ENCODE measurements around the gene XPNPEP1.

XPNPEP1 gene

DNA sequence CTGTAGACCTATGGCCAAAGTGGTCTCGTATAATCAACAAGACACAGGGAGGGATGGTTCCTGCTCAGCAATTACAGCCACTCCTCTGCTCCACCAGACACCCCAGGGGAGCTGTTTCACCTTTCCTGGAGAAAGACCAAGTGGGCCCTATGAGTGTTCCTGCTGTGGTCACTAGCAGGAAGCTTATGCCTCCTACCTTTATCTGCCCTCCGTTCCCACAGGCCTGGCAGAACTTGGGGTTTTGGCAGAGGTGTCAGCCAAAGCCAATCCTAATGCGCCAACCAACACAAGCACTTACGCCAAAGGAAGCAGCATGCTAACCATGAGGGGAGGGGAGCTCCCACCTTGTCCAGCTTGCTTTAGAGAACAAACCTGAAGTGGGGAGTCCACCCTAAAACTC lies 31.2 kb downstream of the XPNPEP1 start:
- no peak for DNase-seq

DNA sequence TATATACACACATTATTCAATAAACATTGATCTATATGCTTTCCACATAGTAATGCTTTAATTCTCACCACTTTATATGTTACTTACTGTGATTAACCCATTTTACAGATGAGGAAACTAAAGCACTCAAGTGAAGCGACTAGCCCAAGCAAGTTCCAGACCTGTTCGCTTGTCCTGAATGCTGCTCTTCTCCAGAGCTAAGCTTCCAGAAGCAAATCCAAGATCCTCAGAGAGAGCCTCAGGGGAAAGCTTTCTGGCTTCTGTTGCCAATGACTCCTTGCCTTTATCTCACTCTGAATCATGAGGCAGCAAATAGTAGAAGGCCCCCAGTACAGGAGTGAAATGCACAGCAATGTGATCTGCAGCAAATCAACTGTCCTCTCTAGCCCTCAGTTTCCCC lies 32.2 kb downstream of the XPNPEP1 start:
- DNase-seq: no peak

DNA sequence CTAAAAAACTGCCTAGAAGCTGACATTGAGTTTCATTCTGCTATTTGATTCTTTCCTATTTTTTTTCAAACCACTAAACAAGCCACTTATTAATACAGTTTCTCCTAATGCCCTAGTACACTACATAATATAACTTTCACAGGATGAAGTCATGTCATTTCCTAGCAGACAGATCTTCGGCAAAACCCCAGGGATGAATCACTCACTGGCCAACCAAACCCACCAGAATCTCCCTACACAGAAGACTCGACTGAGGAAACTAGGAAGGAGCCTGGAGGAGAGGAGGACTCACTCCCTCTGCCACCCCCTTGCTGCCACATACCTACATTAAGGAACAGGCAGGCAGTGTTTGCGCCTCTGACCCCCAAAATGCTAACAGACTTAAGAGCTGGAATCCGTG lies 33.4 kb downstream of the XPNPEP1 start:
- DNase-seq: no peak

DNA sequence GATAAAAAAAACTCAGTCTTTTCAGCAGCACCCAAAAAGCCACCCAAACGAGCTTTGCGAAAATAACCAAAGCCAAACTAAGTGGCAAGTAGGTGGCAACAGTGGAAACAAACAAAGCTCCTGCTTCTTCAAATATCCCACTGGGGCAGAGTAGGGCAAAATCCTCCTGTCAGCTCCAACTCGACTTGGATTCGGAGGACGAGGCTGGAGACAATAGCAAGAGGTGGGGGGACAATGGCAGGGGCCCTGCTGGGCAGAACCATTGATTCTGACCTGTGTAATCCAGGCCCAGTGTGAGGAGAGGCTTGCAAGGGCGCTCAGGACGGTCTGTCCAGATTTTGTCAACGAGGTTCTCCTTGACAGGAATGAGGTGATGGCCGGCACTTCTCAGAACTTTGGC lies 35.5 kb downstream of the XPNPEP1 start:
- no peak for DNase-seq

DNA sequence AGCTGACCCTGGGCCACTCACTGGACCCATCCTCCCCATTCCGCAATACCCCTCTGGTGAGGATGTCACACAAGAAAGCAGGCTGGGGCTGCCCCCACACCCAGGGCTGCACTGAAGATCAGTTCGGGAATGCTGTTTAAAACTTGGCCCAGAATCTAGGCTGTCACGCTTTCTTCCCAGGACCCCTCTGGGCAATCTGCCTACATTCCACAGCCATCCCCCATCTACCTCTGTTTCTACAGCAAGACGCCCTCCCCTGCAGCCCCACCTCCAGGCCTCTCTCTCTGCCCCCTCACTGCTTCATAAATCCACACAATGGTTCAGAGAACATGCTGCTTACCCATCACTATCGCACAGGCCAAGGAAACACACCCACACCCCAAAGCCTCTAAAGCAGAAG lies 36.1 kb downstream of the XPNPEP1 start:
- no peak for DNase-seq

DNA sequence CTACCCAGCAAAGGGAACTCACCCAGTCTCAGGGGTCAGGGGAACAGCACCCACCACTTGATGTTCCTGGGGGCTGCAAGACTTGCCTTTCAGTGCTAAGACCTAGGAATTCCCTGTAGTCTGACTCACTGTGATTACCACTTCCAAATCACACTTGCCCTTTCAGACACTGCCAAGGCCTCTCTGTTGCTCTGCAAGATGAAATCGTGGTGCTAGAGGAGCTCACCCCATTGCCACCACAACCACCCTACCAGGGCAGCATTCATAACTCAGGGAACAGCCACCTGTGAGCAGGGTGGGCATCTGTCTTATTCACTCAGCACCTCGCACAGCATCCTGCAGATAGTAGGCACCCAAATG lies 36.5 kb downstream of the XPNPEP1 start:
- DNase-seq: no peak

DNA sequence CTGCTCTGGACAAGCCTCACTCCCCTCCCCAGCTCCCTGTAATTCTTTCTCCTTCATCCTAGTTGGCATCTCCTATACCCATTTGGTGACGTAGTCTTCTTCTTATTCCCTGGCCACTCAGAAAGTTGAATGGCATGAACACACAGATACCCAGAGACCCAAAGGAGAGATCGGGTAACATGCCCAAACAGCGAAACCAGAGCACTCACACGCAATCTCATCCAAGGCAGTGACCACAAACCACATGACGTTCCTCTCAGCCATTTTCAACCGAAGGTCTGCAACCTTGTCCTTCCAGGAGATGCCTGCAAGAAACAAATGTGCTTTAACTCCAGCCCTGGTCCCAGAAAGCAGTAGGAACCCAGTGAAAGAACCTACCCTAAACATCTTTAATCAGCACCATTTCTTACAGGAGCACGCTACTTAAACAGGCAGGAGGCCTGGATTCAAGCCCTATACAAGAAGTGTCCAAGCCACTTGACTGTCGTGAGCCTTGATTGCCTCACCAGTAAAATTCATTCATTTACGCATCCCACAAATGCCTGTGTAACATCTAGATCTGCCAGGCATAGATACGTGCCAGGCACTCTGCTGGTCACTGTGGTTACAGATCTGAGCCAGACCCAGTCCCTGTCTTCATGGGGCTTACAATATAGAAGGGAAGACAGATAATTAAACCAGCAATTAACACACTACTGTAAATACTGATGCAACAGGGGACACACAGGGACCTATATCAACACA lies 37.1 kb downstream of the XPNPEP1 start:
- DNase-seq: no peak

DNA sequence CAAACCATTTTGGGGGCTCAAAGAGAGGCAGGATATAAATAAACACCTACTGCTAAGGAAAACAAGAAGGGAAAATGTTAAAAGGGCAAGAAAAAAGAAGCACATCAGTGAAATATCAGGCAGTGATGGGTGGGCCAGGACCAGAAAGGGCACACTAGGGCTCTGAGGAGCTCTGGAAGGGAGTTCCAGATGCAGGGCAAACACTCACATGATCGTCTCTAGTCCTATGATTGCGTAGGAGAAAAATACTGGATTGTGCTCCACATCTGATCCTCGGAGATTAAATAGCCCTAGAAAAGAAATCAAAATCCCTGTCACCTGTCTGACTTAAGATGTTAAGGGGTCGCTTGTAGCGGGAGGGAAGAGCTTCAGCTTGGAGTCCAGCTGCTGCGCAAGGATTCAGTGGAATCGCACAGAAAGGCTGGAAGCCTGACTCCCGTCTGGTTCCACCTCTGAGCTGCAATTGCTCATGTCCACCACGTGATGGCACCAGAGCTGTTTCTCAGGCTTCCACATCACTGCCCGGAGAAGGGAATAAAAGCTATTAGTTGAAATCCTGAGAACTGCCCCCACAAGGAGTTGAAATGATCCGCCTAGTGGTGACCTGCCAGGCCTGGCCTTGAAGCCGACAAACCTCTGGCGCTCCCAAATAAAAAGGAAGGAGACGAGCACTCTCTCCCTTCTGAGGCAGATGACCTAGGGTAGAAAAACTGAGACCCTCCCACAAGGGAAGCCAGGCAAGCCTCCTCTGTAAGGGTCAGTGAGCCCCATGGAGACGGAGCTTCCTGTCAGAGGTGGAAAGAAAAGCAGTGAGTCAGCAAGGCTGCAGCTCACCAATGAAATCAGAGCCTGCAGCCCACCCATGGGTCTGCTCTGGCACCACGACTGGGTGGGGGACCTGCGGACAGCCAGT lies 39.2 kb downstream of the XPNPEP1 start:
- peak; percentile 40 for DNase-seq

DNA sequence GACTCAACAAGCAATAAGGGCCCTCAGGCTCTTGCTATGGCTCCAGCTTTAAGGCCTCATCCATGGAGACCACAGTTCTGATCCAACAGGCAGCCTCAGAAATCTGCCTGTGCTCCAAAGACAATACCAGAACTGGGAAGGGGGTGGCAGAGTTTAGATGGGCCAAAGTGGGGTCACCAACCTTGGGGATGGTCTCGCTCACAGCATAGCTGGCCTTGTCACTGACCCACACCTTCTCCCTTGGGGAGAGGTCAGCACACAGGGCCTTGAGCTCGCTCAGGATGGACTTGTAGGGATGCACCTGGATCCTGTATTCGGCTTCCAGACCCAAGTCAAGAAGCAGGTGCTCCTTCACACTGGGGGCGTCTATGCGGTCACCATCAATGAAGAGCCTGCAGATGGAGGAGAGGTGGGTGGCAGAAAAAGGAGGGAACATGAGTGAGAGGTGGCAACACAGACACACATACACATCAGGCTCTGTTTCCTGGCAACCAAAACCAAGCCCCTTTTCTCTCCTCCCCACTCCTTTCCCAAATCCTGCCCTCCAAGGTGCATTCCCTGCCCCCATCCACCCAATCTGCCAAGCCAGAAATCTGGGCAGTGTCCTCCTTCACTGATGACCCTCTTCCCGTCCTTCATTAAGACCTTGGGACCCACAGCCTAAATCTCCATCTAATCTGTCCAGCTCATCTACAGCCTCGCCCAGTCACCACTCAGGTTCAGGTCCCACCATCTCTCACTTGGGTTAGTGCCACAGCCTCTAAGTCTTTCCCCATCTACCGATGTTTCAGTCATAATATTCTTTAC lies 40.9 kb downstream of the XPNPEP1 start:
- no peak for DNase-seq

DNA sequence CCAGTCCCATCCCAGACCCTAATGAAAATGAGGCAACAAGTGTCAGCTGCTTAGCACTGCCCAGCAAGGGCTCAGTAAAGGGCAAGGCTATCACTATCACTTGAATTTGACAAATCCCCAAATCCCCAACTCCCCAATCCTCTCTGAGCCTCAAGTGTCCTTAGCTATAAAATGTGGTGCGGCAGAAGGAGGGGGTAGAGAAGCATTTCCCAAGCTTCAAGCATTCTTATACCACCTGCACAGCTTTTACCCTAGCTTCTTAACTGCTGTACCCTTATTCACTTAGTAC lies 41.6 kb downstream of the XPNPEP1 start:
- DNase-seq: no peak

DNA sequence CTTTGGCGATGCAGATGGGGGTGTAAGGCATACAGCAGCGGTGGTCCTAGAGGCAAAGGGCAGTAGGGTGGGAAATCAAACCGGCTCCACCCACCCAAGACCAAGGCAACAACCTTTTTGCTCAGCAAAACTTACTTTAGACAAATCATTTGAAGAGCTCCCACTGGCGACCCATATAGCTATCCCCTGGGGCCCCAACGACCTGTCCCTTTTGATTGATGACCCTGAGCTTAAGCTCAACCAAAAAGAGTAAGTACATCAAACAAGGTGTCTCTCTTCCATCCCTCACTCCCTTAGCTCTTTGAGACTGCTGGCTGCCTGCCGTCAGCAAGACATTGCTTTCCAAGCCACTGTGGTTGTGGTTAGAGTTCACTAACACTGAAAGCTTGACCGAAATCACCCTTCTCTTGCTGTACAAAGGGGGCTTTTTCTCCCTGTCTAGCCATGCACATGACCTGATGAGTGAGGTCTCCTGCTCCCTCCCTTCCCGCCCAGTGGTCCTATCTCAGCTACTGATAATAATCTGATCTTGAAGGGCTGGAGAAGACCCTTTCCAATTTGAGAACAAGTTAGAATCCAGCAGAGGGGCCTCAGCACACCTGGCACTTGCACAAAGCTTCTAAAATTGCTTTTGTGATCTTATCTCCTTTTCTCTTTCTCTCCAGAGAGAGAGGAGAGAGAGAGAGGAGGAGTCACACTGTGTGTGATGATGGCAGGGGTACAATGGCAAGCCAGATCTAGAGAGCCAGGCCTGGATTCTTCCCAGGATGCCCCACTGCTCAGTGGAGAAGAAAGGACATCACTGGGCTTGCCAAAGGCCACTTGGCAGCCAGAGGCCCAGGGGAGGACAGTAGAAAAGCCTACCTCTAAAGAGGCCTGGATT lies 42.2 kb downstream of the XPNPEP1 start:
- DNase-seq: no peak

DNA sequence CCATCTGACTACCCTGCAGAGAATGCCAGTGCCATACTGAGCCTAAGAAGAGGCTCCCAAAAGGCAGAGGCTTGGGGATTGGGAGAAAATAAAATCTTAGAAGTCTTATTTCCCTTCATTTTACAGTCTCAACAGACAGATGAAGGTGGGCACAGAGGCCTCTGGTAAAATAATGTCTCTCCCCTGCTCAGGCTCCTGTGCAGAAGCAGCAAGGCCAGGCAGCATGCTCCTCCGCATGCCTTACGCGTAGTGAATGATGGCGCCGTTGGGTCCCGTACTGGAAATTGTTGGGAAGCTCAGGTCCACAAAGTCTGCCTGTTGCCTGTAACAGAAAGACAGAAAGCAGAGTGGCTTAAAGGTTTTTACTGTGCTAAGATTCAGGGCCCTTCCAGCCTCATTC lies 45.8 kb downstream of the XPNPEP1 start:
- DNase-seq: no peak

DNA sequence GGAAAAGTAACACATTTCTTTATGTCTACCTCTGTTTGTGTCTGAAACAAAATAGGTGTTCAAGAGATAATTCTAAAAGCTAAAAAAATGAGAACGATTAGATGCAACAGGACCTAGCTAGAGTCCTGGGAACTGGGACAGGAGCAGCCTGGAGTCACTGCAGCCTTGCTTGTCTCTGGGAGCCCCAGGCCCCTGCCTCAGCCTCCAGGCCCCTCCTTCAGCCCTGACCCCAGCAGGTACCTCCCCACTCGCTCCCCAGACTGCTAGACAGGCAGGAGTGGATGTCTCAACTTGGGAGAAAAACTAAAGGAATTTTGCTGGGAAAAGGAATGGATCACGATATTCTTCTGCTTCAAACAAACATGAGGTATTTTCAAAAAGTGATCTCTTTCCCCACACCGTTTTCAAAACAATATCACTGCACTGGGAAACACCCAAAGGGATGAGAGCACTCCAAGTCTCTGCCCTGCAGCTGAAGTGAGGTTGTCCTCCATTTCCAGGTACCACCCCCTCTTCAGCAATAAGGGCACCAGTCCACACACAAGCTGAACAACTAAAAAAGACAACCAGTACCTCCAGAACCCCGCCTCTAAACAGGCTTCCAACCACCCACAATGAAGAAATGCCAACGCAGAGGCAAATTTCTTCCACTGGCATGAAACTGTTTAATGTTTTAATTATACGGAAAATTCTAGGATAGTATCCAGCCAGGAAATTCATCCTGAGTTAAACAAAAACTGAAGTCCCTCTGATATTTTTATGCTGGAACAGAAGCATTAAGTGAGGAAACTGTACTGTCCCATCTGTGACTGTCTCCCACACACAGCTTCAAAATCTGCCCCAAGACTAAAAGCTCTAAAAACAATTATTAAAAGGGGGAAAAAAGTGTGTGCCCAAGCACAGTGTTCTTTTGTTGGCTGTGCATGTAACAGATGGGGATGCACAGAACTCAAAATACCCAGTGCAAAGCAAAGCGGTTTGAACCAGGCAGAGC lies 47.2 kb downstream of the XPNPEP1 start:
- no peak for DNase-seq

DNA sequence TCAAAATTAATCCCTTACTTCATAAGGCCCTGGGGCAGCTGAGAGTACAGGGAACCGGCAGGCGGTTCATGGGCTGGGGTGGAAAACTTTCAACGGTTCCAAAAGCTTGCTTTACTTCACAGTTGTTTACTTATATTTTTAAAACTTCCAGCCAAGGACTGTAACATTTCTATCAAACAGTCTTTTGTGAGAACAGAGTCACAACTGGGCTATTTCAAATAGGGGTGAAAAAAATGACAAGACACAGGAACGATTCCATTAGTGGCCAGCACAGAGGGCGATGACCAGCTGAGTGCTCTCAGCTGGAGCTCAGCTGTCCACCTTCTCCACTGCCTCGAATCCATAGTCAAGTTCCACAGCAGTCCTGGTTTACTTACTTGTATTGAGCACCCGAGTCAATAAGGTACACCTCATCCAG lies 48.2 kb downstream of the XPNPEP1 start:
- no peak for DNase-seq

DNA sequence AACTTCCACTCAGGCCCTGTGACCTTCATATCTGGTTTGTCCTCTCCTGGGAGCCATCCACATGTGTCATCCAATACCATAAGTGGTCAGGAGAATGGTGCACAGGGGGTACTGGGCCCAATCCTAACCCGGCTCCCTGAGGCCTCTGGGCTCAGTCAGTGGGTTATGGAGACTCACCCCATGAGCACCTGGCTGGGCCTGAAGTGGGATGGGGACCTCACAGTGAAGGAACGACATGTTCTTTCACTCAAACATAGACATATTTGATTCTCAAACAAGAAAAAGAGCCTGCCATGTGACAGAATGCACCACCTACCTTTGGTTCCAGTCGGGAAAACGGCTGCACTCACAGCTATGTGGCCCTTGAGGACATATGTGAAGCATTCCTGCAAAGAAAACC lies 51.8 kb downstream of the XPNPEP1 start:
- DNase-seq: no peak

DNA sequence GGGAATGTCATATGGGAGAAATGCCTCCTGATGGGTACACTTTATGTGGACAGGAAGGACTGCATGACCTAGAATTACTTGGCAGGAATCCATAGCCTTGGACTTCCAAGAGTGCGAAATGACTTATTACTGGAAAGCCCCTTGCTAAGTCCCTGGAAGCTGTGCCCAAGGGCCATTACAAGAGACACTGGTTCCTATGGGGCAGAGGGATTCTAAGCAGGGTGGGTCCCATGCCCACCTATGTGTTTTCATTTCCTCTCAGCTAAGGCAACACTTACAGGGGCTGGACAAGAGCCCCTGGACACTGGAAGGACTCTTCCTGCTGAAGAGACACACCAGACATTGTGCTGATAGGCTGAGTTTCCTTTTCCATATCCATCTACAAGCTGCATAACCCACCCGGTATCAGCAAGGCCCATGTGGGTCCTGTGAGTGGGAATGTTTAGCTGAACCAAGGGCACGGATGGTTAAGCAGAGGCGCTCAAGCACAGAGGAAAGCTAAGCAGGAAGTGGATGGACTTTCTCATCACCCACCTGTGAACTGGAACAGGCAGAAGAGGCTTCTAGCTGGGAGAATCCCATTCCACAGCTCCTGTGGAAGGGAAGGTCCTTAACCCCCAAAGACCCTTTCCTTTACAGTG lies 56.2 kb downstream of the XPNPEP1 start:
- DNase-seq: no peak

DNA sequence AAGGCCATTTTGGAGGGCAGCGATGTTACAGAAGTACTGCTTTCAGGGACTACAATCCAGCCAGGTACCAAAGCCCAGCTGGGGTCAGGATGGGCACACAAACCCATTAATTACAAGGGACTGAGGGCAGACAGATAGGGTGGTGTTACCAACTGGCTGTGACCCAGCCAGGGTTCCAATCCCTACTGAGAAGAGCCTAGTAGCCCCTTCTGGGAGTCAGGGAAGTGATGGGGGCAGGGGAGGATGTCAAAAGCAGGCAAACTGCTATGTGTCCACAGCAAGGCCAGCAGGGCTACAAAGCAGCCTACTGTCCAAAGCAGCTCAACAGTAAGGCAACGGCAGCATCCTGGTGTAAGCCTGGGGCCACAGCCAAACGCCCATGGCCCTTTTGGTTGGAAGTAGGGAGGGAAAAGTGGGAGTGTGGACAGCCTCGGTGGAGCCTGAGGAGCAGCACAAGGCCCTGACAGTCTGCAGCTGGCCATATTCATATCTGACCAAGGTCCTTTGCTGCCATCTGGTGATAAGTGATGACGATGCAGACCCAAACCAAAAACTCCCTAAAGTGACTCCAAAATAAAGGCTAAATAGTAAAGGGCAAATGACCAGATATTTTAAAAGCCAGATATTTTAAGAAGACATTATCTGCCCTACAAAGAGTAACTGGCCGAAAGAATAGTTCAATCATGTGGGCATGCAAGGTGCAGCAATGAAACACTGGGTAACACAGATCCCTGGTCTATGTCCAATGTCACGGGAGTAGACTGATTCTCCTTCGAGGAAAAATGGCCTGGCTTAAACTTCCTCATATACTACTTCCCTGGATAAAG lies 56.9 kb downstream of the XPNPEP1 start:
- no peak for DNase-seq

DNA sequence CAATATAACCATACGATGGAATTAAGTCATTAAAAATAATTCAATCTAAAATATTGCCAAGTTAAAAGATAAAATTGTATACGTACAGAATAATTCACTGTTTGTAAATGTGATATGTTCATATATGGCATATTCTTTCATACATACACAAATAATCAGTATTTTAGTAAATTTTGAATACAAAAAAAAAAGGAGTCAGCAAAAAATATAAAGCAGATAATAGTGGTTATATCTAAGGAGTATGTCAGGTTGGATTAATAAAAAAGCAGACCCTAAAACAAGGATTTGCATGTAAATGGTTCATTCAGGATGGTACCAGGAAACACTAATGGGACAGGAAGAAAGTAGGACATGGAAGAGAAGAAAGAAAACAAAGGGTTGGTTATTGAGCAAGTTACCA lies 59.5 kb downstream of the XPNPEP1 start:
- DNase-seq: no peak

DNA sequence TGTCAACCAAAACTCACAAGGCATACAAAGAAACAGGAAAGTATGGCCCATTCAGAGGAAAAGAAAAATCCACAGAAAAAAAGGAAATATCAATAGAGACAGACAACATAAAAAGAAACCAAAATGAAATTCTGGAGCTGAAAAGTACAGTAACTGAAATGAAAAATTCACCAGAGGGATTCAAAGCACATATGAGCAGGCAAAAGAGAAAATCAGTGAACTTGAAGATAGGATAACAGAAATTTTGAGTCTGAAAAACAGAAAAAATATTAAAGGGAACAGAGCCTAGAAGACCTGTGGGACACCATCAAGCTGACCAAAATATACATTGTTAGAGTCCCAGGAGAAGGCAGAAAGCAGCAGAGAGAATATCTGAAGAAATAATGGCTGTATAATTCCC lies 60.6 kb downstream of the XPNPEP1 start:
- DNase-seq: no peak

DNA sequence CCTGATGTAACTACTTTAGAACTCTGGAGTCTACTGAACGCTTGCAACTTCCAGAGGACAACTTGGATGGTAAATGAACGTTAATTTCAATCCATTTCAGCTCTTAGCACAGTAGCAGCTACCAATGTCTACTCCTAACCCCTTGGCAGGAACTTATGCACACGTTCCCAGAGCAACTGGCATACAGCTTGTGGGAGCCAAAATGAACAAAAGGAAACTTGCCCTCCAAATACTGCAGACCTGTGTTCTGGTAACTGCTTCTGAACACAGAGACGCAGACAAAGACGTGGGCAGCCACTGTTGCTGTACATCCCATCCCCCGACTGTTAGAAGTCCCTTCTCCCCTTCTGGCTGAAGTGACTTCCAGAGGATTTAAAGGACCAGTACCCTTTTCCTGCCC lies 61.3 kb downstream of the XPNPEP1 start:
- DNase-seq: no peak

Measured in NCI-H345 (cell line).